ENCODE results near the gene FNIP1. TPM values are rescaled to one million over a fixed set of nuclear protein-coding genes. Genes with fewer than 3 reads are reported as not detected.
A peak's percentile ranks its signal among the peaks of the same experiment; 100 is the strongest.

FNIP1 gene
- total RNA-seq, 3 donors from 2014 or later (not counting 1 experiment from before 2014, with no cell fraction given): 49.6 to 54.6 (median 50.8) TPM

DNA sequence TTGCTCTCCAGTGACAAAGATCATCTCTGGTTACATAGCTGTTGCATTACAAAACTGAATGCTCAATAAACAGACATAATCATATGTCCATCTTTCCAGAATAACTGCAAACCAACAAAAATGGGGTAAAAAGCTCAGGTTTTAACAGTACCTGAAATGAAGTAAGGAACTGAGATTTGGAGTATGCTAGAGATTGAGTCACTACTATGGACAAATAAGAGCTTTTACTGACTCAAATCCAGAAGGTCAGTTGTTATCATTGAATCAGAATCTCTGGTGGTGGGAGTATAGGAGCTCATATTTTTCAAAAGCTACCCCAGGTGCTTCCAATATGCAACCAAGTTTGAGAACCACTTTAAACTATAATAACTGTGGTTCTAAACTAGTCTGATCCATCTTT, 157.7 kb downstream of the FNIP1 start:
- intact Hi-C loops (cut with micrococcal nuclease): loop anchor here (5.0 kb wide), 2 partner anchors 107 to 373 kb away; partner anchors contain the start of gene ACSL6
- ATAC-seq (no peak), DNase-seq (no peak)
- peaks cover 6% of the 10 kb centered on the region for H3K4me1 ChIP-seq (ENCODE audit: control insufficient read depth, insufficient read depth, low read length)
- Mint-ChIP-seq H3K27me3 (ENCODE audit: low read depth in 2 of 2) (no peaks in the 10 kb centered on the region), H3K9me3 (no peaks in the 10 kb centered on the region), H3K4me1 (peaks cover 27% of the 10 kb centered on the region in 2 donors), H3K36me3 (no peaks in the 10 kb centered on the region), H3K4me3 (no peak overlapping the region), H3K27ac (no peak overlapping the region)
- no peaks in the 10 kb centered on the region for H3K27me3 ChIP-seq (ENCODE audit: control insufficient read depth, insufficient read depth, low read length)
- H3K9me3 ChIP-seq (ENCODE audit: control insufficient read depth, insufficient read depth, low read length): no peaks in the 10 kb centered on the region
- TF ChIP-seq, protein P1, sequence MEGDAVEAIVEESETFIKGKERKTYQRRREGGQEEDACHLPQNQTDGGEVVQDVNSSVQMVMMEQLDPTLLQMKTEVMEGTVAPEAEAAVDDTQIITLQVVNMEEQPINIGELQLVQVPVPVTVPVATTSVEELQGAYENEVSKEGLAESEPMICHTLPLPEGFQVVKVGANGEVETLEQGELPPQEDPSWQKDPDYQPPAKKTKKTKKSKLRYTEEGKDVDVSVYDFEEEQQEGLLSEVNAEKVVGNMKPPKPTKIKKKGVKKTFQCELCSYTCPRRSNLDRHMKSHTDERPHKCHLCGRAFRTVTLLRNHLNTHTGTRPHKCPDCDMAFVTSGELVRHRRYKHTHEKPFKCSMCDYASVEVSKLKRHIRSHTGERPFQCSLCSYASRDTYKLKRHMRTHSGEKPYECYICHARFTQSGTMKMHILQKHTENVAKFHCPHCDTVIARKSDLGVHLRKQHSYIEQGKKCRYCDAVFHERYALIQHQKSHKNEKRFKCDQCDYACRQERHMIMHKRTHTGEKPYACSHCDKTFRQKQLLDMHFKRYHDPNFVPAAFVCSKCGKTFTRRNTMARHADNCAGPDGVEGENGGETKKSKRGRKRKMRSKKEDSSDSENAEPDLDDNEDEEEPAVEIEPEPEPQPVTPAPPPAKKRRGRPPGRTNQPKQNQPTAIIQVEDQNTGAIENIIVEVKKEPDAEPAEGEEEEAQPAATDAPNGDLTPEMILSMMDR (IDR thresholded peaks at IDR 0.05): no peak
- H3K4me3 ChIP-seq (ENCODE audit: low read length): no peak overlapping the region
- H3K36me3 ChIP-seq (ENCODE audit: control insufficient read depth, insufficient read depth, low read length): peaks cover 8% of the 10 kb centered on the region
- no peak overlapping the region for H3K27ac ChIP-seq (ENCODE audit: low read length)

DNA sequence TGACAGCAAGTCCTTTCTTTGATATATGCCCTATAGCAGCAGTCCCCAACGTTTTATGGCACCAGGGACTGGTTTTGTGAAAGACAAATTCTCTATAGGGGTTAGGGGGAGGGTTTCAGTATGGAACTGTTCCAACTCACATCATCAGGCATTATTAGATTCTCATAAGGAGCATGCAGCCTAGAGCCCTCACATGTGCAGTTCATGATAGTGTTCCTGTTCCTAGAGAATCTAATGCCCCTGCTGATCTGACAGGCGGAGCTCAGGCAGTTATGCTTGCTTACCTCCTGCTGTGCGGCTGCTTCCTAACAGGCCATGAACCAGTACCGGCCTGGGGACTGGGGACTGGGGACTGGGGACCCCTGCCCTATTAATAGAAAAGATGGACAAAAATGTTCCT, 159.1 kb downstream of the FNIP1 start:
- Histone ChIP-seq H3K9me3 (ENCODE audit: control insufficient read depth, insufficient read depth, low read length) (no peaks in the 10 kb centered on the region), H3K27ac (ENCODE audit: low read length) (no peak overlapping the region), H3K27me3 (ENCODE audit: control insufficient read depth, insufficient read depth, low read length) (no peaks in the 10 kb centered on the region), H3K36me3 (ENCODE audit: control insufficient read depth, insufficient read depth, low read length) (no peaks in the 10 kb centered on the region), H3K4me3 (ENCODE audit: low read length) (no peak overlapping the region), H3K4me1 (ENCODE audit: control insufficient read depth, insufficient read depth, low read length) (peaks cover 15% of the 10 kb centered on the region)
- ATAC-seq: no peak
- intact Hi-C loops (cut with micrococcal nuclease): loop anchor here (5.0 kb wide), 2 partner anchors 105 to 375 kb away; partner anchors contain the start of gene ACSL6
- no peak overlapping the region for H3K4me3 Mint-ChIP-seq
- H3K4me1 Mint-ChIP-seq: peaks cover 31 to 32% of the 10 kb centered on the region in 2 donors
- H3K36me3 Mint-ChIP-seq: no peaks in the 10 kb centered on the region
- no peak overlapping the region for H3K27ac Mint-ChIP-seq
- no peaks in the 10 kb centered on the region for H3K27me3 Mint-ChIP-seq (ENCODE audit: low read depth in 2 of 2)
- 95% methylated on average over 3 of the region's 4 CpGs for WGBS (ENCODE audit: insufficient coverage)
- TF ChIP-seq, protein P1 (IDR thresholded peaks at IDR 0.05): no peak
- no peak for DNase-seq
- no peaks in the 10 kb centered on the region for H3K9me3 Mint-ChIP-seq

DNA sequence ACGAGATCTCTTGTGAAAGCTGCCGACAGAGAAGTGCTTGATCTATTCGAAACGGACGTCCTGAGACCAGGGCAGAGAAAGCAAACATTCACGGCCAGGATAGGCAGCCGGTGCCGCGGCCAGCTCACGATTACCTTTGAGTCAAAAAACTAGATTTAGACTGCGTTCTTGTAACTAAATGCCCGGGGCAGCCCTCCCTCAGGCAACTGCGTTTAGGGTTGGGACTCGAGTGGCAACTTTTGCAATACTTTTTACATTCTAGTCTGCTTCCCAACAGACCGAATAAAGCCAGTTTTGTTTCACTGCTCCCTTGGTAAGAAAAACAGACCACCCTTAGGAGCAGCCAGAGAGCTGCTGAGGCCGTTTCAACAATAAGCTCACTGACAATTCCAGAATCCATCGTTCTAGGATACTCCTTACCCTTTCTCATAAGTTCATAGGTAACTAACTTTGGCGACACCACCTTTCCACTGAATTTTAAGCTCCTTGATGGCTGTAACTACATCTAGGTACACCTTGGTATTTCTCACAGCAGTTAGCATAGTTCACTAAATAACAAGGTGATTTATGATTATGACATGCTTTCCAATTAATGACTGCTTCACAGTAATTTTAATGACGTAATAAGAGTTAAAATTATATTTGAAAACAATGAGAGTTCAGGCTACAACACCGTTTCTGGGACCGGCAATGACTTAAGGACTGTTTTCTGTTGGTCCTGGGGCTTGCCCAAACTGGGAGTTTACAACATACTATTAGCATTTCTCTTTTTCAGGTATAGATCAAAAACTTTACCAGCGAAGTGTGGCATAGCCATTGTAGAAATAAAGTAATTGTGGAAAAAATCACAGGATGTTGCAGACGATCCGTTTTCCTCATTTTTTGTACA, 160.9 kb downstream of the FNIP1 start:
- DNase-seq (no peak), ATAC-seq (no peak)
- Histone ChIP-seq H3K4me3 (ENCODE audit: low read length) (peak overlapping the region; percentile 94), H3K27ac (ENCODE audit: low read length) (peak overlapping the region; percentile 89), H3K4me1 (ENCODE audit: control insufficient read depth, insufficient read depth, low read length) (peaks cover 15% of the 10 kb centered on the region), H3K36me3 (ENCODE audit: control insufficient read depth, insufficient read depth, low read length) (no peaks in the 10 kb centered on the region), H3K27me3 (ENCODE audit: control insufficient read depth, insufficient read depth, low read length) (no peaks in the 10 kb centered on the region), H3K9me3 (ENCODE audit: control insufficient read depth, insufficient read depth, low read length) (no peaks in the 10 kb centered on the region)
- intact Hi-C loops (cut with micrococcal nuclease): loop anchor here (1.0 to 5.0 kb wide), 5 partner anchors 41 to 376 kb away; partner anchors contain the start of genes ACSL6 and FNIP1
- Mint-ChIP-seq H3K4me1 (peaks cover 31 to 32% of the 10 kb centered on the region in 2 donors), H3K4me3 (peak overlapping the region; percentile 95), H3K36me3 (no peaks in the 10 kb centered on the region), H3K9me3 (no peaks in the 10 kb centered on the region), H3K27me3 (ENCODE audit: low read depth in 2 of 2) (no peaks in the 10 kb centered on the region), H3K27ac (peak overlapping the region in 1 of 2 donors; percentile 96)
- TF ChIP-seq, protein P1 (IDR thresholded peaks at IDR 0.05): no peak
- 5% methylated on average over 22 of the region's 24 CpGs for WGBS (ENCODE audit: insufficient coverage)

All from natural killer cell (primary cell).